ENCODE results near the gene MRAS.

MRAS gene

GRCh38 chr3:138383715-138384465, 35.5 kb downstream of the MRAS start:
- TF ChIP-seq CTCF (IDR thresholded peaks at IDR 0.05; ENCODE audit: control insufficient read depth, insufficient read depth, low read depth, low read length, missing control alignments) = no peak
- DNase-seq (ENCODE audit: low read depth) = no peak

DNA sequence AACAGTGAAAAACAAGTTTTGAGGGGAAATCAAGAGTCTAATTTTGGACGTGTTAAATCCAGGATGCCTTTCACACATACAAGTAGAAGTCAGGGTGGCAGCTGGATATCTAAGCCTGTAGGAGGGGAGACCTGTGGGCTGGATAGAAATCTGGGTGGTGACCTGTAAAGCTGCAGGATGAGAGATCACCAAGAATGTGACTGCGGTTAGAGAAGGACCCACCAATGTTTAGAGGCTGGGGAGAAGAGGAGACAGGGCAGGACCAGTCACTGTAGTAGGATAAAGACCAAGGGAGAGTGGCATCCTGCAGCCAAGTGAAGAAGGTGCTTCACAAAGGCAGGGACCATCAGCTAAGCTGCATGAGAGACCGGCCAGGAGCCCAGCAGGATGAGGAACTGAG, 36.2 kb downstream of the MRAS start:
- no peak for DNase-seq (ENCODE audit: low read depth)
- no peak overlapping the region for H3K4me3 ChIP-seq (ENCODE audit: control insufficient read depth, low read depth, low read length)
- TF ChIP-seq CTCF (IDR thresholded peaks at IDR 0.05; ENCODE audit: control insufficient read depth, insufficient read depth, low read depth, low read length, missing control alignments) = no peak

More at GRCh38 chr3:138383715-138384465, 35.5 kb downstream of the MRAS start:
- no peak overlapping the region for H3K4me3 ChIP-seq (ENCODE audit: control insufficient read depth, low read depth, low read length)

GRCh38 chr3:138384976-138385375, 36.6 kb downstream of the MRAS start:
- H3K4me3 ChIP-seq (ENCODE audit: control insufficient read depth, low read depth, low read length) = no peak overlapping the region
- no peak for DNase-seq (ENCODE audit: low read depth)
- no peak for TF ChIP-seq CTCF (IDR thresholded peaks at IDR 0.05; ENCODE audit: control insufficient read depth, insufficient read depth, low read depth, low read length, missing control alignments)

DNA sequence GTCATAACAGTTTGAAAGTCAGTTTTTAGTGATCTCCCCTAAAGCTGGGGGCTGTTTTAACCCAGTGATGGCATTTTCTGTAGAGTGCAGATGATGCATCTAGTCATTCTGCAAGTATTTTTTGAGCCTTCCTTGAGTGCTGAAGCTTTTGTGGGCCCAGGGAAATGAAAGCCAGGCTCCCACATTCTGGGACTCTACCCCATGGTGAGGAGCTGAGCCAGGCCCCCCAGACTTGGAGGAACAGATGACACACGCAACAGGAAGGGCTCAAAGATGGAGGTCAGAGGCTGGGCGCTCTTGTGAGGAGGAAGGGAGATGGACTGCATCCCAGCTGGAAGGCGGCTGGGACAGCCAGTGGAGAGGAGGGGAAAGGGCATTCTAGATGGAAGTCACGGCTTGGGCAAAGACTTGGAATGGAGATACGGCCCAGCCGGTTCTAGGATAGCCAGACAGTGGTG, 40.8 kb downstream of the MRAS start:
- DNase-seq (ENCODE audit: low read depth) = no peak
- no peak for TF ChIP-seq CTCF (IDR thresholded peaks at IDR 0.05; ENCODE audit: control insufficient read depth, insufficient read depth, low read depth, low read length, missing control alignments)
- no peak overlapping the region for H3K4me3 ChIP-seq (ENCODE audit: control insufficient read depth, low read depth, low read length)

- peak overlapping the region; percentile 15 for H3K4me3 ChIP-seq (ENCODE audit: control insufficient read depth, low read depth, low read length)
- DNase-seq (ENCODE audit: low read depth) = peak; percentile 90
- TF ChIP-seq CTCF (IDR thresholded peaks at IDR 0.05; ENCODE audit: control insufficient read depth, insufficient read depth, low read depth, low read length, missing control alignments) = no peak
Observed at GRCh38 chr3:138389841-138390581, 41.6 kb downstream of the MRAS start.

DNA sequence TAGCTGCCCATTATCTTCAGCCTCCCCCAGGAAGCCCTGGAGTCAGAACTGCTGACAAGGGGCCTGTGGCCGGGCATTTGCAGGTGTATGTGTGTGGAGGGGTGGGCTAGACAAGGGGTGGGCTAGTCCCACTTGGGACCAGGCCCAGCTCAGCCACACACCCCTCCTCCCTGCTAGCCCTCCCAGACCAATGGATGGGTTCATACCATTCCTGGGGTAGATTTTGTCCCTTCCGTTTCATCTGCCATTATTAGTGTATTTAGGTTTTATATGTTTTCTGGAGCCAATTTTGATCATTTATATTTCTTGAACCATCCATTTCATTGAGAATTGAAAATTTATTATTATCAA, 42.2 kb downstream of the MRAS start:
- no peak for TF ChIP-seq CTCF (IDR thresholded peaks at IDR 0.05; ENCODE audit: control insufficient read depth, insufficient read depth, low read depth, low read length, missing control alignments)
- no peak for DNase-seq (ENCODE audit: low read depth)
- no peak overlapping the region for H3K4me3 ChIP-seq (ENCODE audit: control insufficient read depth, low read depth, low read length)
